ENCODE results near the gene ERC2. TPM values are rescaled to one million over a fixed set of nuclear protein-coding genes. Genes with fewer than 3 reads are reported as not detected.

The ERC2 gene
- total RNA-seq, 1 donor from 2014 or later: 7.4 TPM

GRCh38 chr3:56132762-56133161, 335.5 kb downstream of the ERC2 start:
- Mint-ChIP-seq H3K27me3 (ENCODE audit: low read depth, unreplicated experiment) (no peaks in the 10 kb centered on the region), H3K4me1 (ENCODE audit: low read depth, unreplicated experiment) (peaks cover 52% of the 10 kb centered on the region), H3K27ac (ENCODE audit: unreplicated experiment) (peak overlapping the region; percentile 82), H3K36me3 (ENCODE audit: low read depth, unreplicated experiment) (no peaks in the 10 kb centered on the region), H3K4me3 (ENCODE audit: unreplicated experiment) (no peak overlapping the region), H3K9me3 (ENCODE audit: unreplicated experiment) (no peaks in the 10 kb centered on the region)
- Histone ChIP-seq H3K4me1 (ENCODE audit: insufficient read depth, low read length) (peaks cover 23% of the 10 kb centered on the region), H3K9me3 (ENCODE audit: insufficient read depth, low read depth, low read length) (no peaks in the 10 kb centered on the region), H3K79me2 (ENCODE audit: insufficient read depth, low read length) (no peaks in the 10 kb centered on the region), H2AFZ (ENCODE audit: low read depth, low read length) (no peak overlapping the region), H3K4me3 (ENCODE audit: insufficient read depth, low read depth, low read length) (no peak overlapping the region), H3K27ac (ENCODE audit: low read depth, low read length) (no peak overlapping the region), H4K20me1 (ENCODE audit: insufficient read depth, low read length) (no peaks in the 10 kb centered on the region), H3K9ac (ENCODE audit: low read length) (no peak overlapping the region), H3K36me3 (ENCODE audit: insufficient read depth, low read length) (no peaks in the 10 kb centered on the region), H3K27me3 (ENCODE audit: insufficient read depth, low read length) (peaks cover 6% of the 10 kb centered on the region), H3K4me2 (ENCODE audit: low read length) (peak overlapping the region; percentile 70)
- no peak for TF ChIP-seq CTCF (IDR thresholded peaks at IDR 0.05; ENCODE audit: insufficient read depth, low read depth, low read length)
- TF ChIP-seq EZH2 (IDR thresholded peaks at IDR 0.05; ENCODE audit: insufficient read depth, low read length): no peak
- DNase-seq (ENCODE audit: low read depth): no peak
- no peak for FAIRE-seq

- Mint-ChIP-seq H3K27ac (ENCODE audit: unreplicated experiment) (peak overlapping the region; percentile 97), H3K4me3 (ENCODE audit: unreplicated experiment) (peak overlapping the region; percentile 48), H3K9me3 (ENCODE audit: unreplicated experiment) (no peaks in the 10 kb centered on the region), H3K27me3 (ENCODE audit: low read depth, unreplicated experiment) (no peaks in the 10 kb centered on the region), H3K4me1 (ENCODE audit: low read depth, unreplicated experiment) (peaks cover 52% of the 10 kb centered on the region), H3K36me3 (ENCODE audit: low read depth, unreplicated experiment) (no peaks in the 10 kb centered on the region)
- H3K9me3 ChIP-seq (ENCODE audit: insufficient read depth, low read depth, low read length): no peaks in the 10 kb centered on the region
- peak overlapping the region; percentile 68 for H3K27ac ChIP-seq (ENCODE audit: low read depth, low read length)
- DNase-seq (ENCODE audit: low read depth) (peak; percentile 93), FAIRE-seq (peak; percentile 96)
- no peaks in the 10 kb centered on the region for H4K20me1 ChIP-seq (ENCODE audit: insufficient read depth, low read length)
- H3K79me2 ChIP-seq (ENCODE audit: insufficient read depth, low read length): no peaks in the 10 kb centered on the region
- TF ChIP-seq CTCF (IDR thresholded peaks at IDR 0.05; ENCODE audit: insufficient read depth, low read depth, low read length): no peak
- no peak for TF ChIP-seq EZH2 (IDR thresholded peaks at IDR 0.05; ENCODE audit: insufficient read depth, low read length)
- H3K9ac ChIP-seq (ENCODE audit: low read length): peak overlapping the region; percentile 1
- no peak overlapping the region for H3K4me3 ChIP-seq (ENCODE audit: insufficient read depth, low read depth, low read length)
- no peaks in the 10 kb centered on the region for H3K36me3 ChIP-seq (ENCODE audit: insufficient read depth, low read length)
- H3K4me1 ChIP-seq (ENCODE audit: insufficient read depth, low read length): peaks cover 23% of the 10 kb centered on the region
- H2AFZ ChIP-seq (ENCODE audit: low read depth, low read length): no peak overlapping the region
- peaks cover 6% of the 10 kb centered on the region for H3K27me3 ChIP-seq (ENCODE audit: insufficient read depth, low read length)
- H3K4me2 ChIP-seq (ENCODE audit: low read length): peak overlapping the region; percentile 70
These were observed 336.2 kb downstream of the ERC2 start for GRCh38 chr3:56131974-56132590.

GRCh38 chr3:56130036-56130435, 338.2 kb downstream of the ERC2 start:
- H3K4me1 ChIP-seq (ENCODE audit: insufficient read depth, low read length): peaks cover 26% of the 10 kb centered on the region
- H3K27ac ChIP-seq (ENCODE audit: low read depth, low read length): no peak overlapping the region
- H3K9ac ChIP-seq (ENCODE audit: low read length): no peak overlapping the region
- peaks cover 6% of the 10 kb centered on the region for H3K27me3 ChIP-seq (ENCODE audit: insufficient read depth, low read length)
- no peak overlapping the region for H2AFZ ChIP-seq (ENCODE audit: low read depth, low read length)
- no peaks in the 10 kb centered on the region for H3K27me3 Mint-ChIP-seq (ENCODE audit: low read depth, unreplicated experiment)
- H3K4me3 Mint-ChIP-seq (ENCODE audit: unreplicated experiment): no peak overlapping the region
- H3K9me3 Mint-ChIP-seq (ENCODE audit: unreplicated experiment): no peaks in the 10 kb centered on the region
- H3K4me3 ChIP-seq (ENCODE audit: insufficient read depth, low read depth, low read length): no peak overlapping the region
- H3K36me3 ChIP-seq (ENCODE audit: insufficient read depth, low read length): no peaks in the 10 kb centered on the region
- peaks cover 53% of the 10 kb centered on the region for H3K4me1 Mint-ChIP-seq (ENCODE audit: low read depth, unreplicated experiment)
- H4K20me1 ChIP-seq (ENCODE audit: insufficient read depth, low read length): no peaks in the 10 kb centered on the region
- no peaks in the 10 kb centered on the region for H3K9me3 ChIP-seq (ENCODE audit: insufficient read depth, low read depth, low read length)
- TF ChIP-seq CTCF (IDR thresholded peaks at IDR 0.05; ENCODE audit: insufficient read depth, low read depth, low read length) (no peak), EZH2 (IDR thresholded peaks at IDR 0.05; ENCODE audit: insufficient read depth, low read length) (no peak)
- no peak for DNase-seq (ENCODE audit: low read depth)
- FAIRE-seq: no peak
- H3K27ac Mint-ChIP-seq (ENCODE audit: unreplicated experiment): no peak overlapping the region
- no peaks in the 10 kb centered on the region for H3K79me2 ChIP-seq (ENCODE audit: insufficient read depth, low read length)
- H3K4me2 ChIP-seq (ENCODE audit: low read length): no peak overlapping the region
- no peaks in the 10 kb centered on the region for H3K36me3 Mint-ChIP-seq (ENCODE audit: low read depth, unreplicated experiment)

Data from astrocyte (in vitro differentiated cells and primary cell).